CD4-positive, alpha-beta memory T cell (primary cell): Measurements from ENCODE around the gene ANO6. TPM values are rescaled to one million over a fixed set of nuclear protein-coding genes. Genes with fewer than 3 reads are reported as not detected.

ENCODE experiments used
- CTCF ChIA-PET: fragments of 350-600 bp; sonication (Branson Sonifier 250); formaldehyde crosslinking; loops from one replicate; lab custom pipeline; 2021; ENCODE audit warnings: inconsistent platforms; ENCODE audit not compliant: partially characterized antibody; lab: Charles Lee
- POLR2A ChIA-PET: fragments of 350-600 bp; sonication (Branson Sonifier 250); formaldehyde crosslinking; loops from one replicate; lab custom pipeline; 2021; ENCODE audit not compliant: partially characterized antibody; lab: Charles Lee
- DNase-seq, 5 donors: peaks; one replicate each; pipeline versions ENCODE4 v3.0.0 to v3.0.0-alpha.2; 2020 to 2022; ENCODE audit warnings: mixed read lengths in 1 of 5
- H3K27ac ChIP-seq: one replicate; pipeline ENCODE4 v1.7.0; 2013; ENCODE audit warnings: low read depth, low read length
- H3K27me3 ChIP-seq: 2 replicates; pipeline ENCODE4 v1.7.0; 2013; ENCODE audit warnings: mild to moderate bottlenecking, low read length, moderate library complexity; ENCODE audit not compliant: insufficient read depth
- H3K36me3 ChIP-seq: 2 replicates; pipeline ENCODE4 v1.7.0; 2013; ENCODE audit warnings: mild to moderate bottlenecking, low read length, moderate library complexity; ENCODE audit not compliant: insufficient read depth
- H3K4me1 ChIP-seq: 2 replicates; pipeline ENCODE4 v1.7.0; 2013; ENCODE audit warnings: mild to moderate bottlenecking, low read length, moderate library complexity; ENCODE audit not compliant: insufficient read depth
- H3K4me3 ChIP-seq, 2 donors: one replicate each; pipeline ENCODE4 v1.7.0; 2013; ENCODE audit warnings: low read length in 2 of 2, mild to moderate bottlenecking in 1 of 2
- H3K9me3 ChIP-seq, 2 donors: one replicate each; pipeline ENCODE4 v1.7.0; 2013; ENCODE audit warnings: low read length in 2 of 2, control low read depth in 1 of 2; ENCODE audit not compliant: control insufficient read depth in 1 of 2
- H3K27ac Mint-ChIP-seq, 7 donors: one replicate each; pipeline ENCODE4 v1.8.0; 2020 to 2021; ENCODE audit warnings: mixed read lengths in 7 of 7, mild to moderate bottlenecking in 6 of 7, inconsistent platforms in 3 of 7, moderate library complexity in 3 of 7
- H3K27me3 Mint-ChIP-seq, 2 donors: one replicate each; pipeline ENCODE4 v1.8.0; 2020 to 2021; ENCODE audit warnings: mixed read lengths in 2 of 2
- H3K36me3 Mint-ChIP-seq, 2 donors: one replicate each; pipeline ENCODE4 v1.8.0; 2020 to 2021; ENCODE audit warnings: mixed read lengths in 2 of 2, inconsistent platforms in 1 of 2, mild to moderate bottlenecking in 1 of 2
- H3K4me1 Mint-ChIP-seq, 4 donors: one replicate each; pipeline ENCODE4 v1.8.0; 2020 to 2021; ENCODE audit warnings: mixed read lengths in 4 of 4, mild to moderate bottlenecking in 1 of 4
- H3K4me3 Mint-ChIP-seq, 8 donors: one replicate each; pipeline ENCODE4 v1.8.0; 2020 to 2021; ENCODE audit warnings: mixed read lengths in 8 of 8, mild to moderate bottlenecking in 7 of 8, moderate library complexity in 6 of 8, inconsistent platforms in 3 of 8
- H3K9me3 Mint-ChIP-seq, 8 donors: one replicate each; pipeline ENCODE4 v1.8.0; 2020 to 2021; ENCODE audit warnings: mixed read lengths in 8 of 8, mild to moderate bottlenecking in 5 of 8, inconsistent platforms in 3 of 8, moderate library complexity in 1 of 8
- intact Hi-C: fragments of 100-400 bp; cut with micrococcal nuclease; formaldehyde crosslinking; loops from one replicate; pipeline ENCODE4 v1.15.1; 2023
- polyA plus RNA-seq, 2 donors: library from polyadenylated mRNA; unstranded; fragments of 300-500 nt; fragmentation: Illumina TruSeq; gene quantifications; one replicate each; pipeline ENCODE4 v1.2.3, GENCODE V29; 2021
- total RNA-seq, 2 experiments: library from RNA; stranded (reverse); gene quantifications; one replicate each; pipeline ENCODE4 v1.2.3, GENCODE V29; 2021

ANO6 gene
- total and polyA plus RNA-seq, 4 experiments from 2014 or later: 25.3 to 36.5 (median 31.0) TPM

GRCh38 chr12:45273717-45274271 lies 57.9 kb downstream of the ANO6 start:
- no peaks in the 10 kb centered on the region for H3K9me3 Mint-ChIP-seq
- peaks cover 8 to 14% (median 11%) of the 10 kb centered on the region in 4 donors for H3K4me1 Mint-ChIP-seq
- no peak overlapping the region for H3K4me3 ChIP-seq
- no peaks in the 10 kb centered on the region for H3K27me3 Mint-ChIP-seq
- H3K36me3 Mint-ChIP-seq: peaks cover 13 to 15% of the 10 kb centered on the region in 2 donors
- POLR2A ChIA-PET: no interaction called here
- no peak overlapping the region for H3K27ac Mint-ChIP-seq
- no peak overlapping the region for H3K4me3 Mint-ChIP-seq
- no peaks in the 10 kb centered on the region for H3K9me3 ChIP-seq
- H3K36me3 ChIP-seq: peaks cover 4% of the 10 kb centered on the region
- CTCF ChIA-PET: no interaction called here
- H3K27ac ChIP-seq: no peak overlapping the region
- intact Hi-C loops: no loop called here
- H3K4me1 ChIP-seq: no peaks in the 10 kb centered on the region
- H3K27me3 ChIP-seq: no peaks in the 10 kb centered on the region
- DNase-seq: no peak

- H3K4me3 ChIP-seq: no peak overlapping the region
- ChIA-PET CTCF (interaction anchor here (1.1 kb wide), 1 partner anchor 19 kb away, joined by 3 read pairs; no protein-coding TSS in a partner anchor), POLR2A (no interaction called here)
- H3K4me1 ChIP-seq: no peaks in the 10 kb centered on the region
- Mint-ChIP-seq H3K27ac (no peak overlapping the region), H3K27me3 (no peaks in the 10 kb centered on the region), H3K4me3 (no peak overlapping the region), H3K4me1 (peaks cover 0 to 7% (median 5%) of the 10 kb centered on the region in 4 donors), H3K9me3 (no peaks in the 10 kb centered on the region), H3K36me3 (peaks cover 21 to 33% of the 10 kb centered on the region in 2 donors)
- DNase-seq: no peak
- peaks cover 4% of the 10 kb centered on the region for H3K36me3 ChIP-seq
- H3K9me3 ChIP-seq: no peaks in the 10 kb centered on the region
- intact Hi-C loops: no loop called here
- no peaks in the 10 kb centered on the region for H3K27me3 ChIP-seq
- no peak overlapping the region for H3K27ac ChIP-seq
Measured at GRCh38 chr12:45276154-45276755, 60.4 kb downstream of the ANO6 start.

- Histone ChIP-seq H3K36me3 (peaks cover 4% of the 10 kb centered on the region), H3K4me1 (no peaks in the 10 kb centered on the region), H3K9me3 (no peaks in the 10 kb centered on the region), H3K27me3 (no peaks in the 10 kb centered on the region), H3K4me3 (no peak overlapping the region), H3K27ac (no peak overlapping the region)
- peaks cover 0 to 2% (median 0%) of the 10 kb centered on the region in 8 donors for H3K9me3 Mint-ChIP-seq
- no peak overlapping the region for H3K4me3 Mint-ChIP-seq
- H3K4me1 Mint-ChIP-seq: peaks cover 0 to 10% (median 6%) of the 10 kb centered on the region in 4 donors
- H3K27ac Mint-ChIP-seq: no peak overlapping the region
- ChIA-PET POLR2A (no interaction called here), CTCF (no interaction called here)
- intact Hi-C loops: no loop called here
- DNase-seq: no peak
- H3K27me3 Mint-ChIP-seq: no peaks in the 10 kb centered on the region
- peaks cover 20 to 39% of the 10 kb centered on the region in 2 donors for H3K36me3 Mint-ChIP-seq
Measured at GRCh38 chr12:45278447-45278846, 62.6 kb downstream of the ANO6 start.

- H3K27me3 ChIP-seq: no peaks in the 10 kb centered on the region
- peaks cover 22 to 39% of the 10 kb centered on the region in 2 donors for H3K36me3 Mint-ChIP-seq
- POLR2A ChIA-PET: no interaction called here
- H3K27me3 Mint-ChIP-seq: no peaks in the 10 kb centered on the region
- H3K9me3 ChIP-seq: no peaks in the 10 kb centered on the region
- H3K4me1 Mint-ChIP-seq: peaks cover 0 to 11% (median 8%) of the 10 kb centered on the region in 4 donors
- no peak for DNase-seq
- H3K27ac Mint-ChIP-seq: no peak overlapping the region
- H3K4me3 ChIP-seq: no peak overlapping the region
- no peaks in the 10 kb centered on the region for H3K36me3 ChIP-seq
- no peaks in the 10 kb centered on the region for H3K4me1 ChIP-seq
- intact Hi-C loops: no loop called here
- H3K27ac ChIP-seq: no peak overlapping the region
- CTCF ChIA-PET: no interaction called here
- H3K9me3 Mint-ChIP-seq: peaks cover 0 to 2% (median 0%) of the 10 kb centered on the region in 8 donors
- no peak overlapping the region for H3K4me3 Mint-ChIP-seq
Measured at GRCh38 chr12:45279931-45280830, 64.3 kb downstream of the ANO6 start.

GRCh38 chr12:45281994-45282393 lies 66.1 kb downstream of the ANO6 start:
- H3K27ac Mint-ChIP-seq: no peak overlapping the region
- intact Hi-C loops: no loop called here

GRCh38 chr12:45282411-45282810 lies 66.5 kb downstream of the ANO6 start:
- H3K36me3 ChIP-seq: no peaks in the 10 kb centered on the region
- peaks cover 3 to 14% (median 10%) of the 10 kb centered on the region in 4 donors for H3K4me1 Mint-ChIP-seq
- no peak overlapping the region for H3K4me3 Mint-ChIP-seq
- DNase-seq: no peak
- H3K4me1 ChIP-seq: no peaks in the 10 kb centered on the region
- intact Hi-C loops: no loop called here
- H3K36me3 Mint-ChIP-seq: peaks cover 22 to 39% of the 10 kb centered on the region in 2 donors
- ChIA-PET CTCF (no interaction called here), POLR2A (no interaction called here)
- H3K27ac ChIP-seq: no peak overlapping the region
- no peaks in the 10 kb centered on the region for H3K27me3 ChIP-seq
- no peaks in the 10 kb centered on the region for H3K27me3 Mint-ChIP-seq
- H3K9me3 Mint-ChIP-seq: peaks cover 0 to 2% (median 0%) of the 10 kb centered on the region in 8 donors
- no peaks in the 10 kb centered on the region for H3K9me3 ChIP-seq
- no peak overlapping the region for H3K27ac Mint-ChIP-seq
- no peak overlapping the region for H3K4me3 ChIP-seq

More at GRCh38 chr12:45281994-45282393, 66.1 kb downstream of the ANO6 start:
- ChIA-PET CTCF (no interaction called here), POLR2A (no interaction called here)
- no peak overlapping the region for H3K4me3 ChIP-seq
- no peaks in the 10 kb centered on the region for H3K4me1 ChIP-seq
- H3K36me3 Mint-ChIP-seq: peaks cover 22 to 39% of the 10 kb centered on the region in 2 donors
- H3K4me1 Mint-ChIP-seq: peaks cover 0 to 14% (median 10%) of the 10 kb centered on the region in 4 donors
- H3K9me3 Mint-ChIP-seq: peaks cover 0 to 2% (median 0%) of the 10 kb centered on the region in 8 donors
- no peak overlapping the region for H3K4me3 Mint-ChIP-seq
- H3K27me3 ChIP-seq: no peaks in the 10 kb centered on the region
- H3K27ac ChIP-seq: no peak overlapping the region
- no peaks in the 10 kb centered on the region for H3K27me3 Mint-ChIP-seq
- H3K36me3 ChIP-seq: no peaks in the 10 kb centered on the region
- no peaks in the 10 kb centered on the region for H3K9me3 ChIP-seq
- DNase-seq: no peak
